Keratinocyte (primary cell): Measurements from ENCODE around the gene STYX.

Source experiments
- CTCF ChIP-seq, 3 experiments: IDR thresholded peaks in 1 of 3; conservative IDR thresholded peaks in 1 of 3; optimal IDR thresholded peaks in 1 of 3; 2 replicates in 2 of 3; 3 replicates in 1 of 3; pipeline versions ENCODE3 to v1.5.1; 2011; ENCODE audit warnings: low read length in 3 of 3, mild to moderate bottlenecking in 3 of 3, moderate library complexity in 2 of 3, control low read depth in 1 of 3, inconsistent platforms in 1 of 3; ENCODE audit not compliant: insufficient read depth in 2 of 3; ENCODE audit errors: extremely low read depth in 1 of 3
- EZH2 ChIP-seq: IDR thresholded peaks from one replicate; pipeline ENCODE4 v1.6.1; 2012; ENCODE audit warnings: inconsistent platforms, mild to moderate bottlenecking, low read length, moderate library complexity

DNA sequence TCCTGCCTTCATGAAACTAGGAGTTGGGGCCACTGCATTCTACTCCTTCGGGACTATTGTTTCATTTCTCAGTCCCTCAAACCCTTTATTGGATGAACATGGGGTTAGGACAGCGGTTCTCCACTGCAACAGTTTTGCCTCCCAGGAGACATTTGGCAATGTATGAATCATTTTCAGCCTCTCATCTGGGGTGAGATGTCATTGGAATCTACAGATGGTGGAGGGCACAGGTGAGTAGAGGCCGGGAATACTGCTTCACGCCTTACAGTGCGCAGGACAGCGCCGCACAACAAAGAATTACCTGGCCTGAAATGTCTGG lies 62.1 kb downstream of the STYX start:
- no peak for TF ChIP-seq CTCF (optimal IDR thresholded peaks at IDR 0.05 in 1 of 3, IDR thresholded peaks at IDR 0.05 in 1 of 3, conservative IDR thresholded peaks at IDR 0.05 in 1 of 3; ENCODE audit: extremely low read depth in 1 of 3, insufficient read depth in 2 of 3, low read length in 3 of 3)
- no peak for TF ChIP-seq EZH2
